SU-DHL-6 (cell line): ENCODE results near the gene PRKN.

Source experiments
- H2AFZ ChIP-seq: fragments of 200-600 bp; sonication (generic); 2 replicates; pipeline ENCODE4 v1.6.1; 2014; ENCODE audit warnings: low read depth, mild to moderate bottlenecking, moderate library complexity, mixed read lengths, antibody characterized with exemption, low read length; ENCODE audit not compliant: severe bottlenecking
- H3F3A ChIP-seq: fragments of 200-600 bp; shearing (Covaris generic); 2 replicates; pipeline ENCODE4 v1.6.0; 2016; ENCODE audit warnings: antibody characterized with exemption, mild to moderate bottlenecking; ENCODE audit not compliant: insufficient read depth
- H3K27ac ChIP-seq: fragments of 200-600 bp; sonication (generic); 2 replicates; pipeline ENCODE4 v1.5.1; 2016; ENCODE audit warnings: low read depth, mild to moderate bottlenecking, low read length, moderate library complexity, mixed read lengths
- H3K27me3 ChIP-seq: fragments of 200-600 bp; sonication (generic), shearing (Covaris generic); 2 replicates; pipeline ENCODE4 v1.6.0; 2014; ENCODE audit warnings: mild to moderate bottlenecking, low read length
- H3K36me3 ChIP-seq: fragments of 200-600 bp; sonication (generic); 2 replicates; pipeline ENCODE4 v1.6.1; 2014; ENCODE audit warnings: mild to moderate bottlenecking, low read length, mixed read lengths
- H3K4me2 ChIP-seq: fragments of 300-600, 200-600 bp; shearing (Covaris generic), sonication (generic); 2 replicates; pipeline ENCODE4 v1.6.0; 2014; ENCODE audit warnings: low read length, low read depth, mild to moderate bottlenecking; ENCODE audit not compliant: poor library complexity, severe bottlenecking
- H3K4me3 ChIP-seq: fragments of 200-600 bp; sonication (generic); 2 replicates; pipeline ENCODE4 v1.5.1; 2014; ENCODE audit warnings: antibody characterized with exemption, low read length, mild to moderate bottlenecking, mixed read lengths; ENCODE audit not compliant: insufficient read depth, poor library complexity, severe bottlenecking
- H3K79me2 ChIP-seq: fragments of 200-600 bp; sonication (generic); 2 replicates; pipeline ENCODE4 v1.6.1; 2014; ENCODE audit warnings: mild to moderate bottlenecking, low read length, moderate library complexity; ENCODE audit not compliant: insufficient read depth
- H3K9ac ChIP-seq: fragments of 200-600 bp; sonication (generic); 2 replicates; pipeline ENCODE4 v1.7.0; 2014; ENCODE audit warnings: mild to moderate bottlenecking, low read length
- H3K9me2 ChIP-seq: fragments of 200-600 bp; sonication (generic); replicated peaks from 2 replicates; pipeline ENCODE4 v1.6.1; 2014; ENCODE audit warnings: low read length; ENCODE audit not compliant: insufficient read depth
- H3K9me3 ChIP-seq: fragments of 200-600 bp; sonication (generic); 2 replicates; pipeline ENCODE4 v1.6.1; 2014; ENCODE audit warnings: low read length, mixed read lengths; ENCODE audit not compliant: insufficient read depth
- H4K20me1 ChIP-seq: fragments of 200-600 bp; sonication (generic); 2 replicates; pipeline ENCODE4 v1.6.1; 2014; ENCODE audit warnings: low read depth, mild to moderate bottlenecking, antibody characterized with exemption, low read length, moderate library complexity, mixed read lengths
- EZH2phosphoT487 ChIP-seq: fragments of 200-600 bp; sonication (generic), shearing (Covaris generic); conservative IDR thresholded peaks from 2 replicates; pipeline ENCODE4 v1.6.1; 2018; ENCODE audit warnings: mild to moderate bottlenecking, antibody characterized with exemption, low read length, moderate library complexity, mixed read lengths
- TF ChIP-seq, protein P1 (sequence below): fragments of 200-600 bp; sonication (generic); IDR thresholded peaks from one replicate; pipeline ENCODE4 v1.5.1; 2017; ENCODE audit warnings: antibody characterized with exemption, mild to moderate bottlenecking, low read length, moderate library complexity; ENCODE audit not compliant: insufficient read depth, poor library complexity, severe bottlenecking

The PRKN gene

GRCh38 chr6:161722394-161722793, 1005.2 kb downstream of the PRKN start:
- no peak overlapping the region for H3K4me2 ChIP-seq
- no peaks in the 10 kb centered on the region for H3K36me3 ChIP-seq
- H3K79me2 ChIP-seq, result no peaks in the 10 kb centered on the region
- H3F3A ChIP-seq, result no peaks in the 10 kb centered on the region
- H3K27me3 ChIP-seq, result no peaks in the 10 kb centered on the region
- H3K9ac ChIP-seq, result no peak overlapping the region
- no peak overlapping the region for H3K27ac ChIP-seq
- no peaks in the 10 kb centered on the region for H3K9me3 ChIP-seq
- H3K4me3 ChIP-seq, result no peak overlapping the region
- H4K20me1 ChIP-seq, result no peaks in the 10 kb centered on the region
- H2AFZ ChIP-seq, result no peak overlapping the region
- TF ChIP-seq EZH2phosphoT487, result no peak
- TF ChIP-seq, protein P1, sequence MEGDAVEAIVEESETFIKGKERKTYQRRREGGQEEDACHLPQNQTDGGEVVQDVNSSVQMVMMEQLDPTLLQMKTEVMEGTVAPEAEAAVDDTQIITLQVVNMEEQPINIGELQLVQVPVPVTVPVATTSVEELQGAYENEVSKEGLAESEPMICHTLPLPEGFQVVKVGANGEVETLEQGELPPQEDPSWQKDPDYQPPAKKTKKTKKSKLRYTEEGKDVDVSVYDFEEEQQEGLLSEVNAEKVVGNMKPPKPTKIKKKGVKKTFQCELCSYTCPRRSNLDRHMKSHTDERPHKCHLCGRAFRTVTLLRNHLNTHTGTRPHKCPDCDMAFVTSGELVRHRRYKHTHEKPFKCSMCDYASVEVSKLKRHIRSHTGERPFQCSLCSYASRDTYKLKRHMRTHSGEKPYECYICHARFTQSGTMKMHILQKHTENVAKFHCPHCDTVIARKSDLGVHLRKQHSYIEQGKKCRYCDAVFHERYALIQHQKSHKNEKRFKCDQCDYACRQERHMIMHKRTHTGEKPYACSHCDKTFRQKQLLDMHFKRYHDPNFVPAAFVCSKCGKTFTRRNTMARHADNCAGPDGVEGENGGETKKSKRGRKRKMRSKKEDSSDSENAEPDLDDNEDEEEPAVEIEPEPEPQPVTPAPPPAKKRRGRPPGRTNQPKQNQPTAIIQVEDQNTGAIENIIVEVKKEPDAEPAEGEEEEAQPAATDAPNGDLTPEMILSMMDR, result no peak
- H3K9me2 ChIP-seq, result no peaks in the 10 kb centered on the region

- Histone ChIP-seq H3K4me2 (no peak overlapping the region), H3K27ac (no peak overlapping the region), H4K20me1 (no peaks in the 10 kb centered on the region), H3K4me3 (no peak overlapping the region), H2AFZ (no peak overlapping the region), H3K9me3 (no peaks in the 10 kb centered on the region), H3K9ac (no peak overlapping the region), H3F3A (no peaks in the 10 kb centered on the region), H3K27me3 (no peaks in the 10 kb centered on the region), H3K9me2 (no peaks in the 10 kb centered on the region), H3K36me3 (no peaks in the 10 kb centered on the region), H3K79me2 (no peaks in the 10 kb centered on the region)
- TF ChIP-seq EZH2phosphoT487, result no peak
- TF ChIP-seq, protein P1, result no peak
Measured at GRCh38 chr6:161721511-161721910, 1006.1 kb downstream of the PRKN start.

- Histone ChIP-seq H4K20me1 (no peaks in the 10 kb centered on the region), H3K27me3 (no peaks in the 10 kb centered on the region), H3K9ac (no peak overlapping the region), H2AFZ (no peak overlapping the region), H3K79me2 (no peaks in the 10 kb centered on the region), H3K36me3 (no peaks in the 10 kb centered on the region), H3K4me2 (no peak overlapping the region), H3K9me2 (no peaks in the 10 kb centered on the region), H3K9me3 (no peaks in the 10 kb centered on the region), H3F3A (no peaks in the 10 kb centered on the region), H3K4me3 (no peak overlapping the region), H3K27ac (no peak overlapping the region)
- TF ChIP-seq, protein P1, result no peak
- no peak for TF ChIP-seq EZH2phosphoT487
Measured at GRCh38 chr6:161716176-161716575, 1011.4 kb downstream of the PRKN start.

GRCh38 chr6:161711938-161712337, 1015.6 kb downstream of the PRKN start:
- Histone ChIP-seq H4K20me1 (no peaks in the 10 kb centered on the region), H3K4me3 (no peak overlapping the region), H3K27ac (no peak overlapping the region), H3K9ac (no peak overlapping the region), H2AFZ (no peak overlapping the region), H3K79me2 (no peaks in the 10 kb centered on the region), H3F3A (no peaks in the 10 kb centered on the region), H3K4me2 (no peak overlapping the region), H3K9me2 (no peaks in the 10 kb centered on the region), H3K9me3 (no peaks in the 10 kb centered on the region), H3K36me3 (no peaks in the 10 kb centered on the region), H3K27me3 (no peaks in the 10 kb centered on the region)
- TF ChIP-seq, protein P1, result no peak
- no peak for TF ChIP-seq EZH2phosphoT487
